Hypothalamus (tissue), 51 donors: ENCODE data around the gene BTBD17.

Source experiments
- DNase-seq, 51 donors: peaks; one replicate each; lab custom pipeline; 2025; lab: John Stamatoyannopoulos, UW

Gene BTBD17

DNA sequence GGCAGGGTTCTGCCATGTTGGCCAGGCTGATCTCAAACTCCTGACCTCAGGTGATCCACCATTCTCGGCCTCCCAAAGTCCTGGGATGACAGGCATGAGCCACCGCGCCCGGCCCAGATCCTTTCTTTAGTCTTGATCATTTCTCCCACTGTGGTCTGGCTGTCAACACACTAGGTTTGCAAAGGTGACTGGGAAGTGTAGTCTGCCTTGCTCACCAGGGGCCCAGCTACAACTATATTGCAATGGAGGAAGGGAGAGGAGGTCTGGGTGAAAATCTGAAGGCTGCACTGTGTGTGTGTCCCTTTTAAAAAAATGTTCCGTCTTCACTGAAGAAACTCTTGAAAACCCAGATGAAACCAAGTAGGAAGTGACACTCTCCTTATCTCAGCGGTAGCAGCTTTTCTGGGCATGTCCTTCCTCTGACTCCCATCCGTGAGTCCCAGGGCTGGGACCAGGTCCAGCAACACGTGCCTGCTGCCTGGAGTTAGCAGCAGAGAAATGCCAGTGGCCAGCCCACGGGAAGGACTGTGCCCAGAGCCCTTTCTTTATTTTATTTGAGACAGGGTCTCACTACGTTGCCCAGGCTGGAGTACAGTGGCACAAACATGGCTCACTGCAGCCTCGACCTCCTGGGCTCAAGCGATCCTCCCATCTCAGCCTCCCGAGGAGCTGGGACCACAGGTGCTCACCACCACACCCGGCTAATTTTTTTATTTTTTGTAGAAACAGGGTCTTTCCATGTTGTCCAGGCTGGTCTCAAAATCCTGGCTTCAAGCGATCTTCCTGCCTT lies 53.5 kb downstream of the BTBD17 start:
- DNase-seq: no peak
